Measurements from ENCODE around the gene IGLL5.
"Not testable (repeated sequence)": the region's sequence is repeated elsewhere in the genome, so short reads cannot be mapped to it uniquely, and the experiment has no call there.

The IGLL5 gene

DNA sequence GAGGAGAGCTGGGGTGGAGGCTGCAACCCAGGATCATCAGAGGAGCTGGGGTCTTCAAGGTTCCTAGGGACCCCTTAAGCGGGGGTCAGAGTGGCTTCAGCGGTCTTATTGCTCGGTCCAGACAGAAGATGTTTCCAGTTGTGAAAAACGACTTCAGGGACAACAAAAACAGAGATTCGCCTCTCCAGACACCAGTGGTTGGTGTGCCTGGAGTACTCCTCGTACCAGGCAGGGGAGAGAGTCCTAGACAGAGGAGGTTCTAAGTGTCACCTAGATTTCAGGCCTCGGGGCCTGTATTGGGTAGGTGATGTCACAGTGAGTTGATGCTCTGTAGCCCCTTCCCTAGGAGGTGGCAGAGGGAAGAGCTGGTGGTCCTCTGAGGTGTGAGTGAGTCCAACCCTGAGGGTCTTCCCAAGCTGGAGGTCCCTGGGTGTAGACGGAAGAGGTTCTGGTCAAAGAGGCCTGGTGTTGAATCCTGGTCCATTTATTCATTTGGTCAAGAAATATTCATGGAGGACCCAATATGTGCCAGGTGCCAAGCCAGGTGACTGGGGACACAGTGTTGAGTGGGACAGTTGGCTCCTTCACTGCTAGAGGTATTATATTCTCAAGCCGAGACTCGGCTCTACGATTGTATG, 4.4 kb upstream of the IGLL5 start:
- in situ Hi-C loops (cut with MboI; ENCODE audit: low sequenced_read_pairs) = no loop called here

DNA sequence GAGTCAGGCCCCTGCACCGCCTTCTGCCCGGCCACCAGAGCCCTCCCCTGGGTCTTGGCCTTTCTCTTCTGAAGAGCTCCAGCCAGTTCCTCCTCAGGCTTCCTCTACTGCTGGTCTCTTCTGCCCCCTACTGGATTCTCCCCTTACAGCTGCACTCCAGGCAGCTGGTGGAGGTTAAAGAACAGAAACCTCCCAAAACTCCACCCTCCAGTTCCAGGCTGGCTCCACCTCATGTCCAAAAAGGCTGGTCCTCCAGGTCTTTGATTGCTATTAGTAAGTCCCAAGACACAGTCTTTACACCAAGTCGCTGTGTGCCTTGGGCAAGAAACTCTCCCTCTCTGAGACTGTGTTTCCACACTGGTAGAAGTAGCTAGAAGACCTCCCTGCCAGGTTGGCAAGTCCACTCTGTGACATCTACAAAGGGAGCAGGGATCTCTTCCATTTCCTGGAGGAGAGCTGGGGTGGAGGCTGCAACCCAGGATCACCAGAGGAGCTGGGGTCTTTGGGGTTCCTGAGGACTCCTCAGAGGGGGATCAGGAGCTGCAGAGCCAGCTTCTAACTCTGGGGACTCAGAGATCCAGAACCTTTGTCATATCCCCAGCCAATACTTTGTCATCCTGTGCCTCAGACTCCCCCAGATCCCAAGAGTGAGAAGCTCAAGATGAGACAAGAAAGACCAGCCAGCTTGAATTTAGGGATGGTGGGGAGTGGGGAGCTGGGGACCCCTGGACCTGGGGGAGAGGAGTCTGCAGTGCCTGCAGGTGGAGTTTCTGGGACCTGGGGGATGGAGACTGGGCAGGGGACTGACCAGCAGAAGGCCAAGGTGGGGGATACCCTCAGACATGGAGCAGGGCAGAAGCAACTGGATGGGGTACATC, 3.4 kb upstream of the IGLL5 start:
- in situ Hi-C loops (cut with MboI; ENCODE audit: low sequenced_read_pairs) = no loop called here

DNA sequence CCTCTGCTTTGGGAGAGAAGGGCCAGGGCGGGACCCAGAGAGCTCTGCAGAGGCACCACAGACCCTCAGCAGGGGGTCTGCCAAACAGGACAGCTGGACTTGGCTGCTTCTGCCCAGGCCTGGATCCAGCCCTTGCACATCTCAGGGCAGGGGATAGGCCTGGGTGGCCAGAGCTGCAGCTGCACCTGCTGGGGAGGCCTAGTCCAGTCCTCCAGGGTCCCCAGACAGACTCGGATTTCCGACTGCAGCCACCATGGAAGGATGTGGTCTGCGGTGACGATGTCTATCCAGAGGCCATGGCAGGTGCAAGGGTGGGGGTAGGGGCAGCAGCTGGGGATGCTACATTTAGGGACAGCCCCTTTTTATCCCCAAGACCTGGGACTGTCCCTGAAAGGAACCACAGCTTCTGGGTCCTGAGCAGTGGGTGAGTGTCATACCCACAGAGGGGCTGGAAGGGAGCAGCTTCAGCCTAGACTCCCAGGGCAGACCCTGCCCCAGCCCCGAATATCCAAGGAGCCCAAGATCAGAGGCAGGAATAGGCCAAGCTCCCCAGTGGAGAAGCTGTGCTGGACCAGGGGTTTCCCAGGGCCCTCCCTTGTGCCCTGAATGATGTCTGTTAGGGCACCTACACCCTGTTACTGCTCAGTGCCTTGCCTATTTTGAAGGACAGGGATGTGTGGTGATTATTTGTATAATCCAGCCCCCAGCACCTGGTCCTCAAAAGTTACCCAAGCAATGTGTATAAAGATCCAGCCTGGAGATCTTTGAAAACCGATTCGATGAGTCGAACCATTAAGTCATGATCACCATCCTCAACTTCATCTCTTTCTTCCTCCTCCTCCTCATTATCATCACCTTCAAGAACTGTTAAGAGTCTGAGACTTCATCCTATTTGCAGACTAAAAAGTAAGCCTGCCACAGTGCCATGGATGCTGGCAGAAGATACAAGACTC, 2.5 kb upstream of the IGLL5 start:
- in situ Hi-C loops (cut with MboI; ENCODE audit: low sequenced_read_pairs) = no loop called here

DNA sequence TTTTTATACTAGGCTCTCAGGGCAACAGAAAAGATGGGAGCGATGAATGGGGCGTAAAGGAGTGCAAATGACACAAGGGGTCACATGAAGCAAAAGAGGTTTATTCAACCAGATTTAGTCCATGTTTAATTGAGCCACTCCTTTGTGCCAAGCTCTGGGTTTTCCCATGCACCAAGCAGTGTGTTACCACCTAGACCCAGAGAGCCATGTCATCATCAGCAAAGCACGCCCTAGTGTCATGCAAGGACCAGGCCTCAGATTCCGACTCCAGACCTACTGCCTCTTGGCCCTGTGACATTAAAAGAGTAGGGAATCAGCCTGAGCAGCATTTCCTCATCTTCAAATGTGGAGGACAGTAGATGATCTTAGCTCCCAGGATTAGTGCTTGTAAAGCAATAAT, 1.1 kb upstream of the IGLL5 start:
- in situ Hi-C loops (cut with MboI; ENCODE audit: low sequenced_read_pairs) = no loop called here

DNA sequence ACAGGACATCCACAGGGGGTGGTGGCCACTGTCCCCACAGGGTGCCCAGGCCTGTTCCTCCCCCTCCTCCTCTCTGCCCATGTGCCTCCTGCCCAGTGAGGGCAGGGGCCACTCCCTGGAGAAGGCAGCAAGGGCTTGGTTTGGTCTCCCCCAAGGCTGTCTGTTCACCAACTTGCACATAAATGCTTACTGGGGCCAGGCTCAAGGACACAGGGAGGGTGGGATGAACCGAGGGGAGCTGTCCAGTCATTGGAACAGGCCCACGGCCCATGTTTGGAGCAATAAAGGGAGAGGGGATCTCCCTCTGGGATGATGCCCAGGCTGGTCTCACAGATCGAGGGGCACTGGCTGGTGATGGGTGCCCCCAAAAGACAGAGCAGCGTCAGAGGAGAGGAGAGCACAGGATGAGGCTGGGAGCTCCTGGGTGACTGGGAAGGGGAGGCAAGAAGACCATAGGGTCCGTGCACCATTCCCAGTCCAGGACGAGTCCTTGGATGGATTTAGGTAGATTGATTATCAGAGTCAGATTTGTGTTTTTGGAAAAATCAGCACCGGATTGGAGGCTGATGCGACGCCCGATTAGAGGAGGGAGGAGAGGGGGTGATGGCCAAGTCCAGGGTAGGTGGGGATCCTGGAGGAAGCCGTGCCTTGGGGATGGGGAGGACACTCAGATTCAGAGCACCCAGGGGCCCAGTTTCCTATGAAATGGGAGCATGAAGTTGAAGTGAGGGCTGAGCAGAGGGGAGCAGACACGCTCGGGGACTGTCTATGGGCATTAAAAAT, 1.1 kb downstream of the IGLL5 start:
- in situ Hi-C loops (cut with MboI; ENCODE audit: low sequenced_read_pairs) = no loop called here

DNA sequence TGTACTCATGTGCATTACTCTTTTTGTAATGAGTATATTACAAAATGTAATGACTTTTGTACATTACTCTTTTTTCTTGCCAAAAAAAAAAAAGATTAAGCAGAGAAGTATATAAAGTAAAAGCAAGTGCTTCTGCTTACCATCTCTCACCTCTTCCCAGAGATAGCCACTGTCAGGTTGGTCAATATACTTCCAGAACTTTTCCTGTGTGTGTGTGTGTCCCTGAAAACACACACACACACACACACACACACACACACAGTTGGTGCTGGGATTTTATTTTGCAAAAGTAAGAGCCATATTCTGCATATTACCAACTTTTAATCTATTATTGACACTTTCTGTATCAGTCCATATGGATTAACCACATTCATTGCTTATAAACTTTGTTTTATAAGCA, 2.5 kb downstream of the IGLL5 start:
- in situ Hi-C loops (cut with MboI; ENCODE audit: low sequenced_read_pairs) = no loop called here

DNA sequence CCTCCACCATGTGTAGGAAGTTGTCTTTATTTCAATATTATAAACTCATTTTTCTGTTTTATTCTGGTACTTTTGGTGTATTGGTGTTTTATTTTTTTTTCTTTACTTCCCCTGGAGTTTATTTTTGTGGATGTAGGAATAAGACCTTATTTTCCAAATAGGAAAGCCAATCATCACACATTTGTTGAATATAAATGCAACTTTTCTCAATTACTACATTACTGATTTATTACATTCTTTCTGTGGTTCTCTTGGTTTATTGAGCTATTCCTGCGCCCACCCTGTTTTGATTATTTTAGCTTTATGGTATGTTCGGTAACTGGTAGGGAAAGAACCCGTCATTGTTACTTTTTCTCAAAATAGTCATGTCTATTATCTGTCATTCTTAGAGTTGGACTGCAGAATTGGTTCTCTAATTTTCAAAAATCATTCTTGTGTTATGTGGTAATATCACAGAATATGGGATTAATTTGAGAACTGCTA, 3.6 kb downstream of the IGLL5 start:
- in situ Hi-C loops (cut with MboI; ENCODE audit: low sequenced_read_pairs) = no loop called here

DNA sequence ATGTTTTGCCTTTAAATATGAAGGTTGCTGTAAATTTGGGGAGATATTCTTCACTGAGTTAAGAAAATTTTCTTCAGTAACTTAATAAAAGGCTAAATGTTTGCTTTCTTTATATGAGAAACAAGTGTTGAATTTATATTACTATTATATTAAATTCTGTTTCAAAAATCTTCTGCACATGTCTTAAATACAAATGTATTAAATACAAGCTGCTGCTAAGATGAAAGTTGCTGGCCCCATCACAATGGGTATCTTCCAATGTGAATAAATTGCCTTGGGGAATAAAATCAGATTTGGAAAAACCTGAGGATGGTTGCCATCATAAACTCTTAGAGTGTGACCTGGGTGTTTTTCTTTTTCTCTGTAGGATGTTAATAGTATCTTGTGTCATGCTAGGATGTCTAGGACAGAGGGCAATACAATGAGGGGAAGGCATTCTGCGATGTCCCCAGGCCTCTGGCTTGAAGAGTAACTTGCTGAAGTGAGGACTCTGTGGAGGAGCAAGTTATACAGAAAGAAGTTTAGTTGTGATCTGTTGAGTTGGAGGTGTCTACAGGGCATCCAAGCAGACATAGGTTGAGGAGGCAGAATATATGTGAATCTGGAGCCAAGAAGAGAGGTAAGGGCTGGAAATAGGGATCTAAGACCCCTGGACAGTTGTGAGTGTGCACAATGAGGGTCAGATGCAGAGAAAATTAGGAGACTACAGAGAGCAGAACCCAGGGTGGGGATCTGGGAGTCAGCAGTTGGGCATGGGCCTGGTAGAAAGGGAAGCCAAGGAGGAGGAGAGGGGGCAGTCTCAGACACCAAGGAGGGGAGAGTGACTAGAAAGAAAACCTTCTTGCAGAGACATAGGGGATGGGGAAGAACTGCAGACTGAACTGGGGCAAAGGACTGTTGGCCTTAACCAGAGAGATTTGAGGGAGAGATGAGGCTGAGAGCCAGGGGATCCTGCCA, 4.8 kb downstream of the IGLL5 start:
- in situ Hi-C loops (cut with MboI; ENCODE audit: low sequenced_read_pairs) = no loop called here

DNA sequence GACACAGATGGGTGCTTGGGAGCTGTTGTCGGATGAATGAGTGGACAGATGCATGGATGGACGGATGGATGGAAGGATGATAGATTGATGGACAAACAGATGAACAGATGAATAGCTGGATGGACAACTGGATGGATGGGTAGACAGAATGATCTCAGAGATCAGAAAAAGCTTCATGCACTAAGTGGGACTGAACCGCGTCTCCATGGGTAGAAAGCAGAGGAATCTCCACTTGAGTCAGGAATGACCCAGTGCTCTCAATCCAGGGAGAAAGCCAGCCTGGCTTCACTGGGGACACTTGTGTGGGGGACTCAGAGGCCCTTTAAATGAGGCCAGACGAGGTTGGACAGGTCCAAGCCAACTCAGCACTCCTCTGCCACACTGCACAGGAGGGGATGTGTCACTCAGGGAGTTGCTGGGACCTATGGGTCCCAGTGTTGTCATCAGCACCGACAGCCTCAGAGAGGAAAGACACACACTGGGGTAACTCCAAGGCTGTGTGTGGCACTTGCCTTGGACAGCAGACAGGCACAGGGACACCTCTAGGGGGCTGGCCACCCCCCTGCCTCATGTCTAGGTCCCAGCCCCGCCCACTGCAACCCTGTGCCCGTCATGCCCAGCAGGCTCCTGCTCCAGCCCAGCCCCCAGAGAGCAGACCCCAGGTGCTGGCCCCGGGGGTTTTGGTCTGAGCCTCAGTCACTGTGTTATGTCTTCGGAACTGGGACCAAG, 5.6 kb downstream of the IGLL5 start:
- in situ Hi-C loops (cut with MboI; ENCODE audit: low sequenced_read_pairs) = no loop called here

DNA sequence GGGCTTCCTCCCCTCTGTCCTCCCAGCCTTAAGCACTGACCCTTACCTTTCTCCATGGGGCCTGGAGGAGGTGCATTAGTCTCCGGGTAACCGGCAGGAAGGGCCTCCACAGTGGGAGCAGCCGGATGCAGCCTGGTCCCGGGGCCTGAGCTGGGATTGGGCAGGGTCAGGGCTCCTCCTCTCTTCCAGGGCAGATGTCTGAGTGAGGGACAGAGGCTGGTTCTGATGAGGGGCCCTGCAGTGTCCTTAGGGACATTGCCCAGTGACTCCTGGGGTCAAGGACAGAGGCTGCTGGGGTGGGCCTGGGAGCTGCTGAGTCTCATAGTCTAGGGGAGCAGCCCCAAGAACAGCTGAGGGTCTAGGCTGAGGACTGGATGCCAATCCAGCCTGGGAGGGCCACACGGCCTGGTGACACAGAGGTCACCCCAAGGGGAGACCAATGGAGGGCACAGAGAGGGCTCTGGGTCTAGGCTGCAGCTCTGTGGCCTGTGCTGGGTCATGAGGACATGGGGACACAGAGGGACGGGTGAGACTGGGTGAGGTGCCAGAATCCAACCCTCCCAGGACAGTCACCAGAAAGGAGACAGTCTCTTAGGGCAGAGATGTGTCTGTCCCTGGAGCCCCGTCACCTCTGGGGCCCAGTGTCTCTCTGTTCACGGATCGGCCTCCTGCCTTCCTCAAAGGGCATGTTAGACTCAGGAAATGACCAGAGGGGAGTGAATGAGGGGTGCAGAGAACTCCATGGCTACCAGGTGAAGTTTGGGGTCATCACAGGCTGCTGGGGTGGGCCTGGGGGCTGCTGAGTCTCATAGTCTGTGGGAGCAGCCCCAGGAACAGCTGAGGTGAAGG, 6.5 kb downstream of the IGLL5 start:
- in situ Hi-C loops (cut with MboI; ENCODE audit: low sequenced_read_pairs) = no loop called here

DNA sequence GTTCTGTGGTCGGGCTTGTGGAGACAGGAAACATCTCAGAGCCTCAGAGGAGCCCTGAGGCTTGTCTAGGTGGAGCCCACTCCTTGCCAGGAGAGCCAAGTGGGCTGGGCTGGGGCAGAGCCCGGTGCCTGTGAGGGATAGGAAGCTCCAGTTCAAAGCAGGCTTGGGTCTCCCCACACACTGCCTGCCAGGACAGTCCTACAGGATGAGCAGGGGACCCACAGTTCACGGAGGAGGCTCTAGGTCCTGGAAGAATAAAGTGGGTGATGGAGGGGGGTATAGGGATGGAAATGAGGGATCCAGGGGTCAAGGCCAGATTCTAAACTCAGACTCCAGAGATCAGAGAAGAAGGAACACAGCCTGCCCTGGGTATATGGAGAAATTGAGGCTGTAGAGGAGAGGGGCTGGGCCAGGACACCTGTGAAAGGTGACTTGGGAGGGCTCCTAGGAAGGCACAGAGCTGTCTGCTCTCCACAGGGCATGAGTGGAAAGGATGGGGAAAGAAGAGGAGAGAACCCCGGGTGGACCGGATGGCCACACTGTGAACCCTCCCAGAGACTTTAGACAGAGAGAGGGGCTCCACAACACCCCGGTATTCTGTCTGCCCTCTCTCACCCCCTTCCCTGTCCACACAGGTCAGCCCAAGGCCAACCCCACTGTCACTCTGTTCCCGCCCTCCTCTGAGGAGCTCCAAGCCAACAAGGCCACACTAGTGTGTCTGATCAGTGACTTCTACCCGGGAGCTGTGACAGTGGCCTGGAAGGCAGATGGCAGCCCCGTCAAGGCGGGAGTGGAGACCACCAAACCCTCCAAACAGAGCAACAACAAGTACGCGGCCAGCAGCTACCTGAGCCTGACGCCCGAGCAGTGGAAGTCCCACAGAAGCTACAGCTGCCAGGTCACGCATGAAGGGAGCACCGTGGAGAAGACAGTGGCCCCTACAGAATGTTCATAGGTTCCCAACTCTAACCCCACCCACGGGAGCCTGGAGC, 7.4 kb downstream of the IGLL5 start:
- in situ Hi-C loops (cut with MboI; ENCODE audit: low sequenced_read_pairs) = no loop called here

DNA sequence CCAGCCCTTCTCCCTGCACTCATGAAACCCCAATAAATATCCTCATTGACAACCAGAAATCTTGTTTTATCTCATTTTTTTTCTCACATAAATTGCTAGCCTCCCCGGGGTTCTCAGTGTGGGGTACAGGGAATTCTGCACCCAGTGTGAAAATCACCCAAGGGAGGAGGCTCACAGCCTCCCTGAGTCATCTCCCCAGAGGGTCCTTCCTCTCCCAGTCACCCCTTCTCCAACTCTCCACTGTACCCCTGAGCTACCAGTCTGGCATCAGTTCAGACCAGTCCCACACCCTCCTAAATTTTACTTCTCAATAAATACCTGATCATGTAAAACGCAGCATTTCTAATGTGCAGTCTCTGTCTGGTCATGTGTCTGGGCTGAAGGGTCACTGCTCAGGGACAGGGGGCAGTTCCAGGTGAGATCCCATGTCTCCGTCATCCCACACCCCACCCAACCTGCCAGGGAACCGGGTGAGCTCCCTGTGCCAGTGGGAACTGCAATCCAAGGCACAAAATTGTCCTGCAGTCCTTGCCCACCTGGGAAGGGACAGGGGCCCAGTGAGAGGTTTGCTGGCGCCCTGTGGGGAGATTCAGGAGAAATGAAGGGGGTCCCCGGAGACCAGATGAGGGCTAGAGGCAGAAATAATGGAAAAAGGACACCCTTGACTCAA, 8.3 kb downstream of the IGLL5 start:
- in situ Hi-C loops (cut with MboI; ENCODE audit: low sequenced_read_pairs) = no loop called here

DNA sequence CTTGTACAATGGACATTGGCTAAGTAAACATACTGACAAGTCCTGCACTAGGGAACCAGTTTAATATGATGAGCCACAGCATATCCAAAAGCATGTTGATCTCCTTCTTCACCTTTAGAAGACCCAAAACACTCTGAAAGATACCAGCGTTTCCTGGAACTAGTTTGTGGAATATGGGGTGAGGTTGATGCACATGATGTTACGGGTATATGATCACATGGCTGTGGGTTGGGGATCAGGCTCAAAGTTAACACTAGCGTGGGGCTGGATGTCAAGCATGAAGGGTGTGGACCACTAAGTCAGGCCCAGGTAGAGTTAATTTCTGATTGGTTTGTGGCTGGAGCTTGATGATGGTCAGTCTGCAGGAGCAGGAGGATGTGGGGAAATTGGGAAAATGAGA, 9.0 kb downstream of the IGLL5 start:
- in situ Hi-C loops (cut with MboI; ENCODE audit: low sequenced_read_pairs) = no loop called here

DNA sequence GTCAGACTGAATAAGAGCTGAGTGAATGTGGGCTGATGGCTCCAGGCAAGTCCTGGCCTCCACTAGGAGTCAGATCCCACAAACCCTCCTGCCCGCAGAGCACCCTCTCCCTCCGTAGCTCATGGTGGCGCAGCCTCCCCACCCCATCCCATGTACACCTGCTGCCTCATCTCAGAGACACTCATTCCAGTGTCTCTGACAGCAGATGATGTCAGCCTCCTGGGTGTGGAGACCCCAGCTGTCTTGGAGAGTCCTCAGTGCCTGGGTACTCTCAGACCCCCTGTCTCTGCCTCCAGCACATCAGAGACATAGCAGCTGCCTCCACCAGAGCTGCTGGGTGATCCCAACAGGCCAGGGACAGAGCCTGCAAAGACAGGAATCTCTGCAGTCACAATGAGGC, 9.5 kb downstream of the IGLL5 start:
- in situ Hi-C loops (cut with MboI; ENCODE audit: low sequenced_read_pairs) = no loop called here

DNA sequence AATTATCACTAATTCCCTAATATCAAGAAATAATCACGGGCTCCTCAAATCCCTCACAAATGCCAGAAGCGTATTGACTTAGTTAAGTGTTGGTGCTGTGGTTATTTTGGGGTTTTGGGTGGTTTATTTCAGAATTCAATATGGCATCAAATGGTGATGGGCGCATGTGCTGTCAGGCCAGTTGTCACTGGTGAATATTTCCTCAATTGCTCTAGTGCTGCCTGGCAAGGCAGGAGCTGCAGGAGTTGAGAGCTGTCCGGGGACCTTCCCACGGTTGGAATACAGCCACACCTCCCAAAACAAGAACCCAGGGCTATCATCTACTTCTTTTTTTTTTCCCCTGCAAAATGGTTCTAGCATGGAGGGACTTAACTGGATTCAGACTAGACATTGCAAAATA, 10.3 kb downstream of the IGLL5 start:
- in situ Hi-C loops (cut with MboI; ENCODE audit: low sequenced_read_pairs) = no loop called here

DNA sequence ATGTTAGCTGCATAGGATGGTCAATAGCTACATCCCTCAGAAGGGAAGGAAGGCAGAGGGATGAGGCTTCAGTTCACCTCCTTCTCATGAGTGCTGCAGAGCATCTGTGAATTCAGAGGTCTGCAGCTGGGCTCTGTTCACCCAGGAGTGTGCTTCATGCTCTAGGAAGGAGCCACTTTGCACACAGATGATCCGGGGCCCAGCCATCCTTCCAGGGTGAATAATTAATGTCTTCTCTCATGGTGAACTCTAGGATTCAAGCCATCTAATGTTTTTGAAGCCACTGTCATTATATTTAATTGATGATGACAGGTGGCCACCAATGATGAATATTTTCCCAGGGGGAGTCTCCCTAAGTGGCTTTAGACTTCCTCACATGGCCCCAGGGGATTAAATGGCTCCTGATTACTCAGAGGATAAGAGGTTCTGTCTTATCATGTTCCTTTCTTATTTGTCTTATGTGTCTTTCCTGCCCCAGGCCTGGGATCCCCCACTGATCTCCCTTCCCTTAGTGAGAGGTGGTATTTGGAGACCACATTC, 10.9 kb downstream of the IGLL5 start:
- in situ Hi-C loops (cut with MboI; ENCODE audit: low sequenced_read_pairs) = not testable (repeated sequence)

All from HL-60/S4 (cell line).